HFF-Myc (cell line): Measurements from ENCODE around the gene DVL2.

Source experiments
- DNase-seq: peaks from one replicate; pipeline ENCODE4 v3.0.0-alpha.2; 2011; ENCODE audit warnings: low read depth; ENCODE audit errors: extremely low read depth
- H3K4me3 ChIP-seq: replicated peaks from 2 replicates; pipeline ENCODE4 v1.5.1; 2011; ENCODE audit warnings: low read depth, mild to moderate bottlenecking, control low read depth, low read length
- CTCF ChIP-seq: IDR thresholded peaks from 2 replicates; pipeline ENCODE4 v1.5.1; 2012; ENCODE audit warnings: mild to moderate bottlenecking, low read depth, low read length, control low read depth; ENCODE audit errors: missing control alignments

Gene DVL2

GRCh38 chr17:7195971-7196370, 38.3 kb downstream of the DVL2 start:
- DNase-seq, result no peak
- no peak overlapping the region for H3K4me3 ChIP-seq
- TF ChIP-seq CTCF, result no peak

DNA sequence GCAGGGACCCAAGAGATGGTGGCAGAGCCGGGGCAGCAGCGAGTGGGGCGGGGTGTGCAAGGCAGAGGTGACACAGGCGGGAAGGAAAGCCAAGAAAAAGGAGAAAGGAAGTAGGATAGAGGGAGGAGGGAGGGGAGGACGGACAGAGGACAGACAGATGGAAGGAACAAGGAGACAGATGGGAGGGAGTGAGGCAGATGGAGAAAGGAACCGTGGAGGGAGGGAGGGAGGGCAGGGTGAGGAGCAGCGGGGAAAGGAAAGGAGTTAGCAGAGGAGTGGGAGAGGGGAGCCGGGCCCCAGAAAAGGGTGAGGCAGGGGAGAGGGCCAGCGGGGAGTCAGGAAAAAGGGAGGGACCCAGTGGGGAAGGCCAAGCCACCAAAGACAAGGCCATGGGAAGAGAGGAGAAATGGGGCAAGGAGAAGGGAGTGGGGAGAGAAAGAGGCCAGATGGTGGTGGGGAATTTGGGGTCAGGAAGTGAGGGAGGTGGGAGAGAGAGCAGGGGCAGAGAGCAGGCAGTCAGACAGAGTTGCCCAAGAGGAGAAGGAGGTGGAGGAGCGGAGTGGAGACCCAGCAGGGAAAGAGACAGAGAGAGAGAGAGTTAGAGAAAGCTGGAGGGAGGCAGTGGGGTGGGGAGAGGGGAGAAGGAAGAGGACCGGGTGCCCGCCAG, 41.9 kb downstream of the DVL2 start:
- no peak overlapping the region for H3K4me3 ChIP-seq
- DNase-seq, result no peak
- no peak for TF ChIP-seq CTCF

- H3K4me3 ChIP-seq, result no peak overlapping the region
- DNase-seq, result no peak
- TF ChIP-seq CTCF, result no peak
Measured at GRCh38 chr17:7191571-7192270, 42.6 kb downstream of the DVL2 start.

GRCh38 chr17:7191069-7191468, 43.2 kb downstream of the DVL2 start:
- TF ChIP-seq CTCF, result no peak
- DNase-seq, result no peak
- no peak overlapping the region for H3K4me3 ChIP-seq

DNA sequence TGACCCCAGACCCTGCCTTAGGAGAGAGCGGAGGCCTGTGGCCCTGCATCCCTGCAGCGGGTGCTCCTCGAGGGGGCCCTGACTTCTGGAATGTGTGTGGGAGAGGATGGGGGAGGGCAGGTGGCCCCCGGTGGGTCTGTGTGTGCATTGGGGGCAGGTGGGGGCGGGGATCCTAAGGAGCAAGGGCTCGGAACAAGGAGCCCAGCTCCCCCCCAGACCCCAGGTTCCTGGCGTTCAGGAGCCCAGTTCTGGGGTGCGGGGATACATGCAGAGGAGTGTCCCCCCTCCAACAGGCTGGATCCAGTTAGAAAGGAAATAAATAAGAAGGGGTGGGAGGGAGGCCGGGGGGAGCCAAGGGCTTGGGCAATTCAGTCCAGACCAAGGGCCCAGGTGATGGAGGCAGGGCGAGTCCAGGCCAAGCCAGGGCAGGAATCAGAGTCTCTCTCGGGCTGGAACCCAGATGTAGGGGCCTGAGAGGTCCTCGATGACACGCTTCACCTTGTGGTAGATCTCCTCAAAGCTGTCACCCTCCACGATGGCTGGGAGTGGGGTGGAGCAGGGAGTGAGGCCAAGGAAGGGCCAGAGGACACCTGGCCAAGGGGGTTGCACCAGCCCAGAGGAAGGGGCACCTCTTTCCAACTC, 43.9 kb downstream of the DVL2 start:
- DNase-seq, result no peak
- no peak overlapping the region for H3K4me3 ChIP-seq
- no peak for TF ChIP-seq CTCF

- DNase-seq, result no peak
- TF ChIP-seq CTCF, result no peak
- H3K4me3 ChIP-seq, result no peak overlapping the region
Measured at GRCh38 chr17:7186241-7186640, 48.1 kb downstream of the DVL2 start.
